ENCODE data around the gene RAP1GAP. TPM values are rescaled to one million over a fixed set of nuclear protein-coding genes. Genes with fewer than 3 reads are reported as not detected.
"Not testable (repeated sequence)": the region's sequence is repeated elsewhere in the genome, so short reads cannot be mapped to it uniquely, and the experiment has no call there.

Gene RAP1GAP
- total RNA-seq, 2 donors from 2014 or later = 45.2 to 53.1 TPM

DNA sequence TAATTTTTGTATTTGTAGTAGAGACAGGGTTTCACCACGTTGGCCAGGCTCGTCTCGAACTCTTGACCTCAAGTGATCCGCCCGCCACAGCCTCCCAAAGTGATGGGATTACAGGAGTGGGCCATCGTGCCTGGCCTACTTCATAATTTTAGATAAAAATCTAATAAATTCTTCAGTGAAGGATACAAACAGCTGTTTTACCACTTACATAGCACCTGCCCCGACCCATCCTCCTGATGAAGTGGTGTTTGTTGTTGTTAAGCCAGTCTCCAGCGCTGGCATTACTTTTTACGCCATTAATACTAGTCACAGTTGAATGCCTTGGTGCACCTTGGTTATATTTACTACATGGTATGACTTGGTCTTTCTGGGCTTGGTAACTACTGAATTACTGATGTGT, 12.3 kb upstream of the RAP1GAP start:
- intact Hi-C loops (cut with DNase I, micrococcal nuclease) = no loop called here

GRCh38 chr1:21680918-21681317, 11.8 kb upstream of the RAP1GAP start:
- DNase-seq = no peak
- no peak for ATAC-seq
- intact Hi-C loops (cut with DNase I, micrococcal nuclease) = no loop called here

More for the DNA sequence above, 12.3 kb upstream of the RAP1GAP start:
- no peak for DNase-seq
- no peak for ATAC-seq

- no peak for ATAC-seq
- no peak for DNase-seq
- intact Hi-C loops (cut with DNase I, micrococcal nuclease) = no loop called here
These were observed 11.2 kb upstream of the RAP1GAP start for GRCh38 chr1:21680381-21680780.

DNA sequence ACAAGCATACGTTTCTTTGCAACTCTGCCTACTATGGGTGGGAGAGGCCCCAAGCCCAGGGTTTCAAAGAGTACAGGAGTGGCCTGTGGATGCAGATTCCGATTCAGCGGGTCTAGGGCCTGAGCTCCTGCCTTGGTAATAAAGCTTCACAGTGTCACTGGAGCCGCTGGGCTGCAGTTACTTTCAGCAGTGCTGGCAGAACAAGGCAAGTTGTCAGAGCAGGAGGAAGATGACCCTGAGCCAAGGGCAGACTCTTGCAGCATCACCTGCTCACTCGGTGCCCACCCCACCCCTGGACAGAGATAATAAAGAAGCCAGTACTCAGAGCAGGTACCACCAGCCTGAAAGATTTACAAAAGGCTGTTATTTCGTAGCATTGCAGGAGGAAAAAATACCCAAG, 8.0 kb upstream of the RAP1GAP start:
- ATAC-seq (no peak), DNase-seq (no peak)
- intact Hi-C loops (cut with DNase I, micrococcal nuclease) = no loop called here

DNA sequence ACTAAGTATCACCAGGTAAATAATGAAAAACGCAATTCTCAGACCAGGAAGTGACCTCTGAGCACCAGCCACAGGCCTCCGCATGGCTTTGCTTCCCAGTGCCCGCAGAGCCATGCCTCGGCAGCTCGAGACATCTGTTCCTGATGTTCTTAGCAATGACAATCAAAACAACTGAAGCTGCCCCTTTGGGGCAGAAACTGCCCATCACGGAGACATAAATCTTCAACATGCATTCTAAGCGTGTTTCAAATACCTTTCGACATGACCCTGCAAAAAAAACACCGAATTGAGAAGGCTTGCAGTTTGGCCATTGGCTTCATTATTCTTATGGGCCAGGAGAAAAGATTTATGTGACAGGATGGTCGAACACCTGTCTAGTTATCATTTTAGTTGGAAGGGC, 5.8 kb upstream of the RAP1GAP start:
- ATAC-seq = no peak
- no peak for DNase-seq
- intact Hi-C loops (cut with DNase I, micrococcal nuclease) = no loop called here

- intact Hi-C loops (cut with DNase I, micrococcal nuclease); DNase-seq: not testable (repeated sequence)
These were observed 4.7 kb upstream of the RAP1GAP start for GRCh38 chr1:21673853-21674252.

GRCh38 chr1:21673277-21673780, 4.2 kb upstream of the RAP1GAP start:
- ATAC-seq = no peak
- no peak for DNase-seq
- intact Hi-C loops (cut with DNase I, micrococcal nuclease) = no loop called here

More at GRCh38 chr1:21673853-21674252, 4.7 kb upstream of the RAP1GAP start:
- ATAC-seq = not testable (repeated sequence)

- no peak for ATAC-seq
- intact Hi-C loops (cut with DNase I, micrococcal nuclease) = no loop called here
- no peak for DNase-seq
These were observed 3.5 kb upstream of the RAP1GAP start for GRCh38 chr1:21672478-21673276.

DNA sequence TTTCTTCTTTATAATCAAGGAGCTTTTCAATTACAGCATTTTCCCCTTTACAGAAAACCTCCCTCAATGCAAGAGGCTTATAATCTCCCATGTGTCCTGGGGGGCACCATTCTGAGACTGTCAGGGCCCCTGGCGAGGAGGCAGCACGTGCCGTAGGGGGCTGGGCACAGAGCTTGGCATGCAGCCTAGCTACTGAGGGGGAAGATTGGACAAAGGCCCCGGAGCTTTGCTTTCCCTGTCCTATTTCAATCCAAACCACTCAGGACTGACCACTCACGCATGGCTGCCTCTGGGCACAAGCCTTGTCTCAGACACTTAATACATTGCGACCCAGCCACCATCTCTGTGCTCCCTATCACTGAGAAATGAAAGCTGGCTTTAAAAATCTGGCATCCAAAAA, 2.8 kb upstream of the RAP1GAP start:
- ATAC-seq (no peak), DNase-seq (no peak)
- intact Hi-C loops (cut with DNase I, micrococcal nuclease) = no loop called here

GRCh38 chr1:21670956-21671902, 2.1 kb upstream of the RAP1GAP start:
- intact Hi-C loops (cut with DNase I, micrococcal nuclease) = no loop called here
- no peak for ATAC-seq
- no peak for DNase-seq

- intact Hi-C loops (cut with DNase I, micrococcal nuclease) = no loop called here
- DNase-seq (no peak), ATAC-seq (no peak)
These were observed 1.1 kb upstream of the RAP1GAP start for GRCh38 chr1:21670059-21670881.

DNA sequence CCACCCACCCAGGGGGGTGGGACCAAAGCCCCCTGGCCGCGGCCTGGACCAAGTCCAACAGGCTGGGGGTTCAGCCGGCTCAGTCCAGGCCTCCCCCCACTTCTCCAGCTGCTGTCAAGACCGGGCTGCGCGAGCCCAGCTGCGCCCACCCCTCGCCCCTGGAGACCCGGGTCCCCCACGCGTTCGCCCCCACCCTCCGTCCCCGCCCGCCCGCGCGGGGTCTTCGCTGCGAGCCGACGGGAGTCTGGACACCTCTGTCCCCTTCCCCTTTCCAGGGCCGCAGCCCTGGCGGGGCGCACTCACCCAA, 253 bp downstream of the RAP1GAP start:
- DNase-seq (no peak), ATAC-seq (no peak)
- intact Hi-C loops (cut with DNase I, micrococcal nuclease) = no loop called here

DNA sequence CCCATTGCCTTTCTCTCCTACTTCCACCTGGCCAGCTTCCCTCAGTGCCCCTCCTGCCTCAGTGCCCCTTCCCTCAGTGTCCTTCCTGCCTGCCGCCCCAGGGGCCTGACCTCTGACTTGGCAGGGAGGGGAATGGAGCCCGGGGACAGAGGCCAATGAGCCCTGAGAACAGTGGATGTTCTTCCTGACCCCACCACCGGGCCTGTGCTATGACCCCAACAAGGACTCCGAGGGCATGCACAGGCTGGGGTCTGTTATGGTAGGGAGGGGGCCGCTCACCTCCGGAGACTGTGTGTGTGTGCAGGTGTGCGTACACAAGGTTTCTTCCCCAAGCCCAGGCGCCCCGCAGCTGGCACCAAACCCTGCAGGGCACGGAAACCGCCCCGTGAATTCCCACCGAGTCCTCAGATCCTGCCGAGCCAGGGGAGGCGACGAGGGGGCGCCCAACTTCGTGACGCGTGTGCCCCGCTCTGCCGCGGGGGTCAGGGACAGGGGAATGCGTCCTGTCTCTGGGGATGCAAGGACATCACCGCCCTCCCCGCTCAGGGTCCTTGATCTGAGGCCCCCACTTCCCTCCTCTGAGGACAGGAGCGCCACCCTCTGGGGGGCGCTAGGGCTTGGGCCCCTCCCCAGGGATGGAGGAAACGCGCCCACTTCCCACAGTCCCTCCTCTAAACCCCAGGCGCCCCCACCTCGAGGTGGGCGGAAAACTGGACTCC, 766 bp downstream of the RAP1GAP start:
- intact Hi-C loops (cut with DNase I, micrococcal nuclease) = no loop called here

GRCh38 chr1:21667348-21668231, 1.6 kb downstream of the RAP1GAP start:
- no peak for DNase-seq
- ATAC-seq = no peak
- intact Hi-C loops (cut with DNase I, micrococcal nuclease) = no loop called here

More for the DNA sequence above, 766 bp downstream of the RAP1GAP start:
- no peak for DNase-seq
- ATAC-seq = no peak

DNA sequence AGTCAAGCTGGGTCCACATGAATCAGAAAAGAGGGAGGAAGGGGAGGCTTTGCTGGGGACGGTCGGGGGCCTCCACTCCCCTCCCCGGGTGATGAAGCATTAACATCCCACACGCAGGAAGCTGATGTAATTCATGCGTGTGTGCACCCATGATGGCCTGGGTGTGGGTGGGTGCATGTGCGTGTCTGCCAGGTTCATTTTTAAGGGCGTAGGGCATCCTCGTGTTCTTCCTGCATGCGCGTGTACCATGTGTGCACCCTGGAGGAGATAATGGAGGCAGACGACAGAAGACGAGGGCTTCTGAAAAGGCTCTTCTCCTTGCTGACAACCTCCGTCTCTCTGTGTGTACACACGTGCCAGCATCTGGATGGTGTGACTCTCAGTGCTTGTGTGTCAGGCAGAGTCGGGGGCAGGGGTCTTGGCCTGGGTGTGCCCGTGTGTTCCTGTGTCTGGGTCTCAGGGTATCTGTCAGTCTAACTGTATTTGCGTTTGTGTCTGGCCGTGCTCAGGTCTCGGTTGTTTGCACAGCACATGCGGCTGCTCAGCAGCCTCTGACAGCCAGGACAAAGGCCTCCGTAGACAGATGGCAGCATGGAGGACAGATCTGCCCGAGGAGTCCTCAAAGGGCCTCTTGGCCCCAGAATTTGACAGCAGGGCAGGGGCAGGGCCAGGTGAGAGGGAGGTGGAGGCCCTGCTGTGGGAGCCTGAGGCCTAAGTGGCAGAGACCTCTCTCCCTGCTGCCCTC, 2.4 kb downstream of the RAP1GAP start:
- ATAC-seq = no peak
- intact Hi-C loops (cut with DNase I, micrococcal nuclease) = no loop called here
- no peak for DNase-seq

DNA sequence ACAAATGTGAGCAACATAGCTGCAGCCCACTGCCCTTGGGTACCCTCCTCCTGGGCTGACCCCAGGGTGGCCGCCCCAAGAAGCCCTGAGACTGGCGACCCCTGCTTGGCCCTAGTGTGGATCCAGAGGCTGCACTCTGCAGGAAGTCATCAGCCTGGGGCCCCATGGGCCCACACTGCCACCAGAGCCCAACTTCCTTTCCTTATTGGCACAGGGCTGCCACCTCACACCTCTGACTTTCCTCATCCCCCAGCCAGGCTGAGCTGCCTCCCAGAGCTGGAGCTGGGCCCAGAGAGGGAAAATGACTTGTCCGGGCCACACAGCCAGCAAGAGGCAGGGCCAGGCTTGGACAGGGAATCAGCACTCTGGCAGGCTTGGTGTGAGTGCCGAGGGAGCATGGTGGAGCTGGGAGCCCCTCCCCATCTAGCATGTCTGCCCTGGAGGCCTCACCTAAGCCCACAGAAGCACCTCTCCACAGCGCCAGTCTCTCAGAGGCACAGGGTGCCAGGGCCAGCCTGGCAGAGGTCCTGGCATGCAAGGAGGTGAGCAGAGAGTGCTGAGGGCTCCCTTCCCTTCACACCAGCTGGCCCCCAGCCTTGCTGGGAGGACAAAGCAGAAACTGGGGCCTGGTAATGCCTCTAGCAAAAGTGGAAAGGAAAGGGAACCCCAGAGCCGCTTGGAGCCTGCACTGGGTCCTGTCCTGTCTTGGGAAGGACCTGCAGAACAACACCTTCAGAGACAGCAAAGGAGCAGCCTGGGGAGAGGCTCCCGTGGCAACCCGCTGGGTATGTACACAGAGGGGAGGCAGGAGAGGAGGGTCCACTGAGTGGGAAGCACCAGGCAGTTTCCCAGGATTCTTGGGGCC, 3.2 kb downstream of the RAP1GAP start:
- ATAC-seq (no peak), DNase-seq (no peak)
- intact Hi-C loops (cut with DNase I, micrococcal nuclease) = no loop called here
